Activated T-helper 17 cell treated with anti-CD3 and anti-CD28 coated beads, Interleukin-2, amount 50 U/mL, for 72 hours (primary cell): ENCODE measurements around the gene OR12D2. TPM values are rescaled to one million over a fixed set of nuclear protein-coding genes. Genes with fewer than 3 reads are reported as not detected.
"Not testable (repeated sequence)": the region's sequence is repeated elsewhere in the genome, so short reads cannot be mapped to it uniquely, and the experiment has no call there.

Source experiments
- ATAC-seq: fragments of 150-1000 bp; cut with Tn5 transposase; replicated peaks from 2 replicates; pipeline ENCODE4 v1.10.0; 2021; ENCODE audit warnings: mild to moderate bottlenecking, moderate library complexity
- H3K27ac Mint-ChIP-seq: one replicate; pipeline ENCODE4 v1.8.0; 2022; ENCODE audit warnings: mixed read lengths
- H3K27me3 Mint-ChIP-seq: one replicate; pipeline ENCODE4 v1.8.0; 2022; ENCODE audit warnings: mixed read lengths
- H3K36me3 Mint-ChIP-seq: one replicate; pipeline ENCODE4 v1.8.0; 2022; ENCODE audit warnings: low read depth, mild to moderate bottlenecking, mixed read lengths
- H3K4me1 Mint-ChIP-seq: one replicate; pipeline ENCODE4 v1.8.0; 2022; ENCODE audit warnings: mixed read lengths
- H3K4me3 Mint-ChIP-seq: one replicate; pipeline ENCODE4 v1.8.0; 2022; ENCODE audit warnings: mild to moderate bottlenecking, mixed read lengths
- H3K9me3 Mint-ChIP-seq: one replicate; pipeline ENCODE4 v1.8.0; 2022; ENCODE audit warnings: mixed read lengths
- total RNA-seq, 2 donors: library from RNA; stranded (reverse); gene quantifications; one replicate each; pipeline ENCODE4 v1.2.3, GENCODE V29; 2022

OR12D2 gene
- total RNA-seq, 2 donors from 2014 or later: not detected

DNA sequence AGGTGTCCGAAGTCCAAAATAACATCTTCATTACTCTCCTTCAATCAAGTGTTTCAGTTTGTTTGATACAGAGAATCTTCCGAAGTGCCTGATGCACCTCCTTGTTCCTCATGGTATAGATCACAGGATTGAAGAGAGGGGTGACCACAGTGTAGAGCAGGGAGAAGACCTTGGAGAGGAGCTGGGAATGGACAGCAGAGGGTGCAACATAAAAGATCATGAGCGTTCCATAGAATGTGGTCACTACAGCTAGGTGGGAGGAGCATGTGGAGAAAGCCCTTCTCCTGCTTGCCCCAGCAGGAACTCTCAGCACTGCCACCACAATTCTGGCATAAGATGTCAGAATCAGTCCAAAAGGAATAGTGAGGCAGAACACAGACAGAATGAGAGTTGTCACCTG, 31.2 kb downstream of the OR12D2 start:
- no peaks in the 10 kb centered on the region for H3K36me3 Mint-ChIP-seq
- peaks cover 28% of the 10 kb centered on the region for H3K27me3 Mint-ChIP-seq
- H3K4me1 Mint-ChIP-seq: no peaks in the 10 kb centered on the region
- no peak for ATAC-seq
- H3K9me3 Mint-ChIP-seq: no peaks in the 10 kb centered on the region
- H3K27ac Mint-ChIP-seq: no peak overlapping the region
- H3K4me3 Mint-ChIP-seq: no peak overlapping the region

DNA sequence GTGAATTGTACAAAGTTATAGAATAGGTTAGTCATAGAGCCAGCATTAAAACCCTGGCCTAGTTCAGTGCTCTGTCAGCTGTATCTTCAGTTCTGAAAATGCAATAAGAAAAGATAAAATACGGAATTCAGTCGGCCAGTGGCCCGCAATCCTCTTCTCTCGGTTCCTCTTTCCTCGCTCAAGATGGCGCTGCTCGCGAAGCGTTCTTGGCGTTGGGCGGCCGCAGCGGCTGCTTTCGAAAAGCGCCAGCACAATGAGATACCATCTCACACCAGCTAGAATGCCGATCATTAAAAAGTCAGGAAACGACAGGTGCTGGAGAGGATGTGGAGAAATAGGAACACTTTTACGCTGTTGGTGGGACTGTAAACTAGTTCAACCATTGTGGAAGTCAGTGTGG, 41.3 kb downstream of the OR12D2 start:
- not testable (repeated sequence) for H3K9me3 Mint-ChIP-seq, H3K4me1 Mint-ChIP-seq, H3K4me3 Mint-ChIP-seq, H3K27ac Mint-ChIP-seq, H3K36me3 Mint-ChIP-seq, ATAC-seq
- H3K27me3 Mint-ChIP-seq: peaks cover 60% of the 10 kb centered on the region

DNA sequence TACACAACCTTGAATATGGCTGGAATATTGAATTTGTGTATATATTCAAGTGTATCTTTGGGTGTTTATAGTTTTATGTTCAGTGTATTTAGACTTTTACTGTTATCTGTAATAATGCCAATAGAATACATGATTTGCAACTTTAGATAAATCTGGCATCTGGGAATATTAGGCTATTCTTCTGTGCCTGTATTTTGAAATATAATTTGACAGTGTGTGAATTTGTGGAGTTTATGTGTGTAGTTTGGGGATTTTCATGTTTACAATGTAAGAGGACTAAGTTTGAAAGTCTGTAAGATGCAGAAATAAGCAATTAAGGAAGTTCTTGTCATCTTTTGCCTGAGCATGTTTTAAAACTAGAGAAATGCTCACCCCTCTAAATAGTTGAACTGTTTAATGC, 43.6 kb downstream of the OR12D2 start, which contains the start of gene OR10C1:
Gene OR10C1, plus strand, starts transcription at position 301 of the 400 bp plus-strand sequence. CDS start 710 bp downstream, outside the sequence.
- no peak for ATAC-seq

DNA sequence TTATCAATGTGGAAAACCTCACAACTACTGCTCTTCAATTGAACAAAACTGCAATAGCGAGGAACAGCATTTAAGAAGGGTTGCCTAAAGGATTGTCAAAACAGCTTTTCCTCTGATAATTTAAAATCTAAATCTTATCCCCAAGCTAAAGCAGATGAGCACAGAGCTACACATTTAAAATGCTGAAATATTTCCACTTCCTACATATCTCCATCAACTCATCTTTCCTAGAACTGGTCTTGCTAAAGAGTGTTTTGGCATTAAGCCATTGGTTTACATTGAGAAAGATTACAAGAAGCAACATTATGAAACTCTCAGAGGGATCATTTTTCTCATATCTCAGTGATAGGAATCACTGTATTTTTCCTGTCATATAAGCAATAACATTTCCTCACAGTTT, 47.3 kb downstream of the OR12D2 start:
- Mint-ChIP-seq H3K36me3 (no peaks in the 10 kb centered on the region), H3K4me3 (no peak overlapping the region), H3K9me3 (peaks cover 5% of the 10 kb centered on the region), H3K27me3 (peaks cover 59% of the 10 kb centered on the region), H3K4me1 (no peaks in the 10 kb centered on the region), H3K27ac (no peak overlapping the region)
- ATAC-seq: no peak

More for the DNA sequence above, 43.6 kb downstream of the OR12D2 start, which contains the start of gene OR10C1:
- Mint-ChIP-seq H3K36me3 (no peaks in the 10 kb centered on the region), H3K27me3 (peaks cover 56% of the 10 kb centered on the region), H3K27ac (no peak within 1 kb of the TSS), H3K9me3 (peaks cover 3% of the 10 kb centered on the region), H3K4me3 (no peak within 1 kb of the TSS), H3K4me1 (no peaks in the 10 kb centered on the region)

DNA sequence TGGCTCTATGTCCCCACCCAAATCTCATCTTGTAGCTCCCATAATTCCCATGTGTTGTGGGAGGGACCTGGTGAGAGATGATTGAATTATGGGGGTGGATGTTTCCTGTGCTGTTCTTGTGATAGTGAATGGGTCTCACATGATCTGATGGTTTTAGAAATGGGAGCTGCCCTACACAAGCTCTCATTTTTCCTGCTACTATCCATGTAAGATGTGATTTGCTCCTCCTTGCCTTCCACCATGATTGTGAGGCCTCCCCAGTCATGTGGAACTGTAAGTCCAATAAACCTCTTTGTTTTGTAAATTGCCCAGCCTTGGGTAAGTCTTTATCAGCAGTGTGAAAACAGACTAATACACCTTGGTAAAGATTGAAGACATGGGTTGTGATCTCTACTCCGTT, 48.6 kb downstream of the OR12D2 start:
- not testable (repeated sequence) for H3K36me3 Mint-ChIP-seq, ATAC-seq, H3K4me1 Mint-ChIP-seq, H3K27ac Mint-ChIP-seq, H3K4me3 Mint-ChIP-seq, H3K9me3 Mint-ChIP-seq
- H3K27me3 Mint-ChIP-seq: peaks cover 63% of the 10 kb centered on the region

Other genes with a start within 250 kb of the OR12D2 start
- not detected for gene OR2J2, start 224.7 kb upstream of the OR12D2 start, total RNA-seq
- gene OR14J1, start 93.9 kb upstream of the OR12D2 start, total RNA-seq: not detected
- not detected for gene OR5V1, start 26.8 kb upstream of the OR12D2 start, total RNA-seq
- gene OR12D3, start 20.3 kb upstream of the OR12D2 start, total RNA-seq: not detected
- gene OR12D1, start 19.3 kb downstream of the OR12D2 start, total RNA-seq: not detected
- gene OR10C1, start 43.7 kb downstream of the OR12D2 start, total RNA-seq: not detected
- not detected for gene OR11A1, start 61.4 kb downstream of the OR12D2 start, total RNA-seq
- not detected for gene OR2H1, start 61.5 kb downstream of the OR12D2 start, total RNA-seq
- gene MAS1L, start 92.3 kb downstream of the OR12D2 start, total RNA-seq: not detected
- gene UBD, start 164.1 kb downstream of the OR12D2 start, total RNA-seq: 1 to 10 TPM in 1 of 2 donors, under 1 TPM in 1; 0.84 to 3.7 TPM
- gene OR2H2, start 189.5 kb downstream of the OR12D2 start, total RNA-seq: not detected
- gene GABBR1, start 237.6 kb downstream of the OR12D2 start, total RNA-seq: 10 to 100 TPM; 19.3 to 46.1 TPM